ENCODE results near the gene STT3B.

Gene STT3B

DNA sequence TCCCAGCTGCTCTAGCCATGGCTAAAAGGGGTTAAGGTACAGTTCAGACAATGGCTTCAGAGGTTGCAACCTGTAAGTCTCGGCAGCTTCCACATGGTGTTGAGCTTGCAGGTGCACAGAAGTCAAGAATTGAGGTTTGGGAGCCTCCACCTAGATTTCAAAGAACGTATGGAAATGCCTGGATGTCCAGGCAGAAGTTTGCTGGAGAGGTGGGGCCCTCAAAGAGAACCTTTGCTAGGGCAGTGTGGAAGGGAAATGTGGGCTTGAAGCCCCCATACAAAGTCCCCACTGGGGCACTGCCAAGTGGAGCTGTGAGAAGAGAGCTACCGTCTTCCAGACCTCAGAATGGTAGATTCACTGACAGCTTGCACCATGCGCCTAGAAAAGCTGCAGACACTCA, 73.7 kb downstream of the STT3B start:
- no peak for DNase-seq

DNA sequence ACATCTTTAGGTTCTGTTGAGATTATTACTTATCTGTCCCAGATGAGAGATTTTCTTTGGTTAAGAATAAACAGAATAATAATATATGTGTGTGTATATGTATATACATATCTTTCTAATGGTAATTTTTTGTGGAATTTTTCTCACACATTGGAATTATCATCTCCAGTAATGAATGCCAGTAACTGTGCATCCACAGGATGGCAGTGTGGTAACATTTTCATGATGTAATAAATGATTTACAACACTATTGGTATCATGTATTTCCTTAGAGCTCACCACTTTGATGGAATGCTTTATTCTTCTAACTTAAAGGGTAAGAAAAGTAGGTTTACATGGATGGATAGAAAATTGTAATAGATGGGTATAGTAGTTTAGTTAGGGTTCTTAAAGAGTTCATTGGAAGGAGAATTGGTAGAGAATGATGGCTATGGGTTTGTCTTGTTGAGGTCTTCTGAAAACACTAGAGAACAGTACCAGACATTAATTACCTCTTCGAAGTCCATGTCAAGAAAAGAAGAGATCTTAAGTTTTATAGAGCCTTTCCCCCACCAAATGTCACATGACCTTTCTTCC, 78.1 kb downstream of the STT3B start:
- DNase-seq: no peak

- no peak for DNase-seq
These were observed 80.5 kb downstream of the STT3B start for GRCh38 chr3:31613177-31613576.

DNA sequence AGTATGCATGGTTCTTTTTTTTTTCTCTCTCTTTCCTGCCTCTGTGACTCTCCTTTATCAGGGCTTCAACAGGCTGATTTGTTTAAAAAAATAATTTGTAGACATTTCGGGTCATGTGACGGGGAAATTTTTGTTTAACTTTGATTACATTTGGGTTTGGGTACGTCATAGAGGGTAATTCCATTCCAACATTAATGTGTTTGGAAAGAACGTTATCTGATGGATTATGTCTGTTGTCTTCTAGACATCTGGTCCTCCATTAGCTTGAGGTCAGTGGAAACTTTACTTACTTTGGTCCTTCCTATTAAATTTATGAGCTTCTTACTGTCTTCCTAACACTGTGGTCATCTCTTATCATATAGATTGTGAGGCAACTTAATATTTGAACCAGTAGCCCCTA, 80.9 kb downstream of the STT3B start:
- no peak for DNase-seq

GRCh38 chr3:31614162-31614921, 81.6 kb downstream of the STT3B start:
- no peak for DNase-seq

- DNase-seq: no peak
These were observed 82.5 kb downstream of the STT3B start for GRCh38 chr3:31615071-31615875.

DNA sequence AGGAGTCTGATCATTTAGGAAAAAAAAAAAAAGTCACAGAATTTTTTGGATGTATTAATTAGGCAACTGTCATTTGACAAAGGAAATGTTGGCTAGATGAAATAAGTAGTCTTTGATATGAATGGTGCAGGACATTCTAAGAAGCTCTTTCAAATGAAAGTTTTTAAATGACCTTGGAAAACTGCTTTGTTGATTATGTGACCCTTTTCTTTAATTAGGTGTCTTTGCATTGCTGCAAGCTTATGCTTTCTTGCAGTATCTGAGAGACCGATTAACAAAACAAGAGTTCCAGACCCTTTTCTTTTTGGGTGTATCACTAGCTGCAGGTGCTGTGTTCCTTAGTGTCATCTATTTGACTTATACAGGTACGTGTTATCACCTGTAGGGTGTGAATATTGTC, 84.0 kb downstream of the STT3B start:
- DNase-seq: no peak

DNA sequence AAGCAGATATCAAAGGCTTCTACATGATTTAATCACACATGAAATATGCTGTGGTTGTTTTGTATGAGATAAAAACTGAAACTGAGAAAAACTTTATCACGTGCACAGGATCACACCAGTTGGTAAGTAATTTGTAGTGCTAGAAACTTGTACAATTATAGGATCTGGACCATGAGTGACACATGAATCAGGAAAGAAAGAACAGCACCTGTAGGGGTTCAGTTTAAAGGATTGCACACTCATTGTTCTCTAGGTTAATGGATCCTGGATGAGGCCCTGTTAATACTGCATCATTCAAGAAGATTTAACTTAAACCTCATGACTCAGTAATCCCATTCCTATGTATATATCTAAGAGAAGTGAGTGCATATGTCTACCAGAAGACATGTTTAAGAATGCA, 87.9 kb downstream of the STT3B start:
- DNase-seq: no peak

GRCh38 chr3:31621314-31621713, 88.6 kb downstream of the STT3B start:
- DNase-seq: no peak

GRCh38 chr3:31622636-31623288, 90.0 kb downstream of the STT3B start:
- DNase-seq: no peak

GRCh38 chr3:31624083-31624709, 91.5 kb downstream of the STT3B start:
- no peak for DNase-seq

DNA sequence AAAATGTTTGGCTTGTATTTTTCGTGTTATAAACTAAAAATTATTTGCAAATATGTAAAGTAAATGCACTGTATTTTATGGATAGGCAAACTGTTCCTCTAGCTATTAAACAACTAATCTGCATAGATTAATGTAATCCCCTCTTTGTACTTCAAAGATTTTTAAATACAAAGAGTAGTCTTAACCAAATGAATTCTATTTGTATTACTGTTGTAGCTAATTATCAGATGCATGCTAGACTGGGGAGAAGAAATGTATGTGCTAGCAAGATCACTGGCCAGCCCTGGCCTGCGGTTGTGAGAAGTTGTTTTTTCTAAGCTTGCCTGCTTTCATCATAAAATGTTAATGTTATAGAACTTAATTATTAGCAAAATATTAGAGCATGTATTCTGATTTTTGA, 92.6 kb downstream of the STT3B start:
- no peak for DNase-seq

GRCh38 chr3:31629054-31629453, 96.3 kb downstream of the STT3B start:
- DNase-seq: no peak

GRCh38 chr3:31634476-31634875, 101.8 kb downstream of the STT3B start:
- DNase-seq: no peak

GRCh38 chr3:31635545-31635944, 102.8 kb downstream of the STT3B start:
- no peak for DNase-seq

GRCh38 chr3:31636049-31636448, 103.3 kb downstream of the STT3B start:
- no peak for DNase-seq

DNA sequence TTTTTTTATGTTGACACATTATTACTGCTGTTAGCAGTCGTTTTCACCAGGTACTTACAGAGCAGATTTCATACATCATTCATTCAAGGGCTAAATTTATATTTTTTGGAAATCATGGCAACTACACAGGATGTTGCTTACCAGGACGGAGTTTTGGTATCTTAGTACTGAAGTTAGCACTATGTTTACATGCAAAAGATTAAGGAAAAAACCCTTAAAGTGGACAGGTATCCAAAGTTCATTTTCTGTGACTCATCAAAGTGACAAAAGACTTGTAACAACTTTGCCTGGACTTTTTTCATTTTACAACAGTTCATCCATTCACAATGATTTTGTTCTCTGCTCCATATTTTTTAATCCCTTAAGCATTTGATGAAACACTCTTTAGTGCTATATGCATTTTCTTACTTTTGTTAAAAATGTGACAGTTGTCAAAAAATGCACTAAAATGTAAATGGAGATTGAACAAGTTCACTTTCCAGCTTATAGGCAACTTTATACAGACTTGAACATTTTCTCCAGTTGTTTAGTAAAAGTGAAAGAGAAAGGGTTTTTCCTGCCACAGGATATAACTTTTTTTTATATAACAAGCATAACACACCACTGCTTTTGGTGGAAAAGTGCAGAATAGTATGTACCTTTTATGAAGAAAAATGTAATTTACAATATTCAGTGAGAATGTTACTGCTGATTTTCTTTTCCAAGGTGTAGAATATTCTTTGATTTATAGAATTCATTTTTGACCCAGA, 104.1 kb downstream of the STT3B start:
- DNase-seq: no peak

GRCh38 chr3:31639828-31640227, 107.1 kb downstream of the STT3B start:
- no peak for DNase-seq

GRCh38 chr3:31645256-31645655, 112.5 kb downstream of the STT3B start:
- no peak for DNase-seq

DNA sequence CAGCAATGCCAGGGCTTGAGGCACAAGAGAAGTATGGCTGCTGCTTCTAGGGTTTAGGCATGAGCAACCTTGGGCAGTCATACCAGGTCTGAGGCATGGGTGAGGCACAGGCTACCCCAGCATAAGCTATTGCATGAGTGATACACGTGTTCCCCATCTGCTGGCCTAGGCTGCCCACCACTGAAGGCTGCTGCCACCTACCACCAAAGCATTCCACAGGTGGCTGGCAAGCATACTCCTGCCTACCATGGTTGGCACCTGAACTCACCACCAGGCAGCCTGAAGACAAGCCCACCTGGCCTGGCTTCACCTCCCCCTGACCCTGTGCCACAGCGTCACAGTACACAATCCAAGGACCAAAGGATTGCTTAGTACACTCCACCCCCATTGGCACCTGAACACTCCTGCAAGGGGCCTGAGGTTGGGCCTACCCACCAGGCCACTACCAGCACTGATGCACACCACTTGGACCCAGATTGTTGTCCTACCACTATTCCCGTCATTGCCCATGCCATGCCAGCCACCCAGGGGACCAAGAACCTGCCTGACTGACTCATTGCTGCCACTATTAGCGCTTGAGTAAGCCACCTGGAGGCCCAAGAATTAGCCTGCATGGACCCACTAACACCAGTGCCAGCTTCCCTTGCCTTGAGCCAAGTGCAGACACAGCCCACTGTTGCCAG, 115.7 kb downstream of the STT3B start:
- no peak for DNase-seq

DNA sequence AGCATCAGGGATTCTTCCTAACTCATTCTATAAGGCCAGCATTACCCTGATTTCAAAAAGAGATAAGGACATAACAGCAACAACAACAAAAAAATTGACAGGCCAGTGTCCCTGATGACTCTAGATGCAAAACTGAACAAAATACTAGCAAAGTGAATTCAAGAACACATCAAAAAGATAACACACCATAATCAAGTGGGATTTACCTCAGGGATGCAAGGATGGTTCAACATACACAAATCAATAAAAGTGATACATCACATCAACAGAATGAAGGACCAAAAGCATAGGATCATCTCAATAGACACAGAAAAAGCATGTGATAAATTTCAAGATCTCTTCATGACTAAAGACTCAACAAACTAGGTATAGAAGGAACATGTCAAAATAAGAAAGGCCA, 119.6 kb downstream of the STT3B start:
- DNase-seq: no peak
